Upper lobe of left lung (tissue), 6 donors: ENCODE results near the gene DNASE1L2. TPM values are rescaled to one million over a fixed set of nuclear protein-coding genes. Genes with fewer than 3 reads are reported as not detected.

ENCODE experiments used
- ATAC-seq, 2 donors: fragments of 200-7000 bp; cut with Tn5 transposase; one replicate each; pipeline ENCODE4 v1.9.1; 2022; ENCODE audit warnings: mild to moderate bottlenecking in 2 of 2, moderate library complexity in 2 of 2; ENCODE audit not compliant: low FRiP score in 2 of 2
- DNase-seq, 2 donors: peaks; one replicate each; pipeline ENCODE4 v3.0.0-alpha.2; 2019 to 2020
- H3K27ac ChIP-seq, 4 donors: fragments of 200-600 bp; sonication (generic); one replicate each; pipeline ENCODE4 v1.5.1; 2016 to 2019
- H3K27me3 ChIP-seq, 4 donors: fragments of 200-600 bp; sonication (generic); one replicate each; pipeline ENCODE4 v1.5.1; 2017 to 2019
- H3K36me3 ChIP-seq, 4 donors: fragments of 200-600 bp; sonication (generic); one replicate each; pipeline ENCODE4 v1.5.1; 2016 to 2019
- H3K4me1 ChIP-seq, 4 donors: fragments of 200-600 bp; sonication (generic); one replicate each; pipeline ENCODE4 v1.5.1; 2018 to 2019
- H3K4me3 ChIP-seq, 4 donors: fragments of 200-600 bp; sonication (generic); one replicate each; pipeline ENCODE4 v1.5.1; 2017 to 2019; ENCODE audit warnings: mild to moderate bottlenecking in 2 of 4, moderate library complexity in 1 of 4
- H3K9me3 ChIP-seq, 4 donors: fragments of 200-600 bp; sonication (generic); one replicate each; pipeline ENCODE4 v1.5.1; 2018 to 2019
- EP300 ChIP-seq, 4 donors: sonication (generic); formaldehyde crosslinking; IDR thresholded peaks; one replicate each; pipeline ENCODE4 v1.5.1; 2017; ENCODE audit warnings: antibody characterized with exemption in 4 of 4, control low read depth in 2 of 4
- POLR2A ChIP-seq, 4 donors: fragments of 450-650 bp; IDR thresholded peaks; one replicate each; pipeline ENCODE4 v1.5.1; 2016 to 2017; ENCODE audit warnings: antibody characterized with exemption in 4 of 4, mild to moderate bottlenecking in 2 of 4
- POLR2AphosphoS5 ChIP-seq, 2 donors: sonication (generic); formaldehyde crosslinking; IDR thresholded peaks; one replicate each; pipeline ENCODE4 v1.5.1; 2017; ENCODE audit warnings: antibody characterized with exemption in 2 of 2
- WGBS, 2 donors: methylation state at CpG; one replicate each; pipeline ENCODE4 v1.1.5; 2017 to 2018; 5-methylcytosine and 5-hydroxymethylcytosine counted together
- total RNA-seq, 6 donors: library from RNA; depleted of rRNA in 4 of 6; stranded (reverse); fragments of >200 nt in 4 of 6; gene quantifications; one replicate each; pipeline versions ENCODE4 v1.1.0 to v1.2.1, GENCODE V29; 2016 to 2021
- TF ChIP-seq, protein P1 (sequence below), 6 experiments: fragments of 450-650 bp in 4 of 6; fragments of 200-600 bp in 2 of 6; sonication (generic) in 2 of 6; IDR thresholded peaks; one replicate each; pipeline ENCODE4 v1.5.1; 2016 to 2019; ENCODE audit warnings: antibody characterized with exemption in 6 of 6
- donor health status: DM: no; HTN: no; CAD: no; lungs with moderate emphysema.
- donor health status: DM: no; HTN: yes; CAD: no; lungs with severe emphysema.

The DNASE1L2 gene
- total RNA-seq, 6 donors from 2014 or later, result 0.79 to 2.1 (median 1.5) TPM; not detected in 2

DNA sequence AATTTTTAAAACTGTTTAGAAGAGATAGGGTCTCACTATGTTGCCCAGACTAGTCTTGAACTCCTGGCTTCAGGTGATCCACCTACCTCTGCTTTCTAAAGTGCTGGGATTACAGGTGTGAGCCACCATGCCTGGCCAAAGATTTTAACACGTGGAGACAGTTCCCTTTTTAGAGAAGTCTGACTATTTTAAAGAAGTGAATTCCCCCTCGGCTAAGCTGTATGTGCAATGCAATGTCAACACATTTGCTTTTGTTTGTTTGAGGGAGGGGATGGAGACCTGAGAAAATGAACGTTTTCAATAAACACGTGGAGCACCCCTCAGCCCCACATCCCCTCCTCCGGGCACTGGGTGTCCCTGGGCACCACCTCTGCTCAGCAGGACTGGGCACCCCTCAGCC, 46.0 kb downstream of the DNASE1L2 start:
- DNase-seq (no peak), ATAC-seq (no peak)
- H3K9me3 ChIP-seq, result no peaks in the 10 kb centered on the region
- H3K36me3 ChIP-seq, result peaks cover 33 to 89% (median 81%) of the 10 kb centered on the region in 4 donors
- H3K27ac ChIP-seq, result no peak overlapping the region
- H3K4me3 ChIP-seq, result no peak overlapping the region
- TF ChIP-seq EP300 (IDR thresholded peaks at IDR 0.05), result no peak
- no peak for TF ChIP-seq POLR2A (IDR thresholded peaks at IDR 0.05)
- TF ChIP-seq, protein P1, sequence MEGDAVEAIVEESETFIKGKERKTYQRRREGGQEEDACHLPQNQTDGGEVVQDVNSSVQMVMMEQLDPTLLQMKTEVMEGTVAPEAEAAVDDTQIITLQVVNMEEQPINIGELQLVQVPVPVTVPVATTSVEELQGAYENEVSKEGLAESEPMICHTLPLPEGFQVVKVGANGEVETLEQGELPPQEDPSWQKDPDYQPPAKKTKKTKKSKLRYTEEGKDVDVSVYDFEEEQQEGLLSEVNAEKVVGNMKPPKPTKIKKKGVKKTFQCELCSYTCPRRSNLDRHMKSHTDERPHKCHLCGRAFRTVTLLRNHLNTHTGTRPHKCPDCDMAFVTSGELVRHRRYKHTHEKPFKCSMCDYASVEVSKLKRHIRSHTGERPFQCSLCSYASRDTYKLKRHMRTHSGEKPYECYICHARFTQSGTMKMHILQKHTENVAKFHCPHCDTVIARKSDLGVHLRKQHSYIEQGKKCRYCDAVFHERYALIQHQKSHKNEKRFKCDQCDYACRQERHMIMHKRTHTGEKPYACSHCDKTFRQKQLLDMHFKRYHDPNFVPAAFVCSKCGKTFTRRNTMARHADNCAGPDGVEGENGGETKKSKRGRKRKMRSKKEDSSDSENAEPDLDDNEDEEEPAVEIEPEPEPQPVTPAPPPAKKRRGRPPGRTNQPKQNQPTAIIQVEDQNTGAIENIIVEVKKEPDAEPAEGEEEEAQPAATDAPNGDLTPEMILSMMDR (IDR thresholded peaks at IDR 0.05), result no peak
- TF ChIP-seq POLR2AphosphoS5 (IDR thresholded peaks at IDR 0.05), result no peak
- 72 to 80% methylated on average over 5 of the region's 5 CpGs for WGBS, 2 donors
- H3K4me1 ChIP-seq, result no peaks in the 10 kb centered on the region
- no peaks in the 10 kb centered on the region for H3K27me3 ChIP-seq

DNA sequence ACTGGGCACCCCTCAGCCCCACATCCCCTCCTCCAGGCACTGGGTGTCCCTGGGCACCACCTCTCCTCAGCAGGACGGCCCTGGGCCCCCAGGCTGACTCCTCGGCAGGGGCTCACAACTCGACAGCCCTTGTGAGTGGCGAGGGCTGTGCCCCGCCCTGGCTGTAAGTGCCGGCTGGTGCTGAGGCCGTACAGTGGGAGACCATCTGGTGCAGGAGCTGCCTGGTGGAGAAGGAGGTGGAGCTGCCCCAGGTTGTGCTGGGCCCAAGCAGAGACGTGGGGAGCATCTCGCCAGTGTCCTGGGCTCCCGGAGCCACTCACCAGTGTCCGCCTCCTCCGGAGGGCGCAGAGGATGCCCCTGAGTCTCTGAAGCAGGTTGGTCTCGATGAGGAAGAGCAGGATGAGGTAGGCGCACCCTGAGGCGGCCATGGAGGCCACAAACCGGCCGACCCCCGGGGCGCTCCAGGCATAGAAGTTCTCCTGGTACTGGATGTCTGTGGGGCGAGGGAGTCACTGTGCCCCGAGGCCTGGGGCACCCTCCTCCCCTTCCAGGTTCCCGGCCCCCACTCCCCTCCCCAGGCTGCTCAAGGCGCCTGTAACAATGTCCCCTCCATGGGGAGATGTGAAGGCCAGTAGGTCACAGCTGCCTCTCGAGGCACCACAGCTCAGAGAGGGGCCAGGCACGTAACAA, 46.8 kb downstream of the DNASE1L2 start:
- TF ChIP-seq POLR2A (IDR thresholded peaks at IDR 0.05) (no peak), EP300 (IDR thresholded peaks at IDR 0.05) (no peak)
- ATAC-seq, result no peak
- Histone ChIP-seq H3K36me3 (peaks cover 33 to 89% (median 82%) of the 10 kb centered on the region in 4 donors), H3K9me3 (no peaks in the 10 kb centered on the region), H3K27ac (no peak overlapping the region), H3K4me1 (no peaks in the 10 kb centered on the region), H3K27me3 (no peaks in the 10 kb centered on the region), H3K4me3 (no peak overlapping the region)
- DNase-seq, result no peak
- WGBS, 2 donors, result 87 to 92% methylated on average over 5 to 19 of the region's 26 CpGs

DNA sequence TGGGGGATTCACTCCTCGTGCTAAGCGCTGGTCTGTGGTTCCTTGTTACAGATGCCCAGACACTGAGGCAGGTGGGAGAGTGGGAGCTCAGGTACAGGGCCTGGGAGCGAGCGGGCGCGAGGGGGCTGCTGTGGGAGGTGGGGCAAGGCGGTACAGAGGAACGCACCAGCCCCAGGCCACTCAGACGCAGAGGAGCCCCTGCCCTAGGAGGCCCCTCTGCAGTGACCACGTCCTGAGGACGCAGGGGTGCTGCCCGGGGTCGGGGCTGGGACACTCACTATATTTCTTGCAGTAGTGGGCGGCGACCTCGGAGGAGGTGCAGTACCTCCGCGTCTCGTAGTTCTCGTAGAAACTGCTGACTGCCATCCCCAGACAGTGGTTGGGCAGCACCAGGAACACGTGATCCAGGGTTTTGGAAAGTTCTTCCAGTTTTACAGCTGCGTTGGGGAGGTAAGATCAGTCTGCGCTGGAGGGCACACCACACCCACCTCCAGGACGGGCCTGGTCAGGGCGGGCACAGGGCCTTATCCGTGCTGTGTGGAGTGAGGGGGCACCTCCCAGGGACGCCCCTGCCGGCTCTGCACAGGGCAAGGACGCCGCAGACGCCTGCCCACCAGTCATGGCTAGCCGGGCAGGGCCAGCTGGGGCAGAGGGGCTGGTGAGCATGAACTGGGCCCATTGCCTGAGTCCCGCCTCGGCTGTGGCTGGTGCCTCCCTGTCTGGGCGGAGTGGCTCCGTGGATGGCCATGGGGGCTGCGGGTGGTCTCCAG, 47.9 kb downstream of the DNASE1L2 start:
- Histone ChIP-seq H3K4me1 (no peaks in the 10 kb centered on the region), H3K36me3 (peaks cover 32 to 90% (median 80%) of the 10 kb centered on the region in 4 donors), H3K27me3 (no peaks in the 10 kb centered on the region), H3K4me3 (no peak overlapping the region), H3K27ac (no peak overlapping the region), H3K9me3 (no peaks in the 10 kb centered on the region)
- ATAC-seq, result no peak
- 91 to 93% methylated on average over 23 to 28 of the region's 37 CpGs for WGBS, 2 donors
- TF ChIP-seq POLR2A (IDR thresholded peaks at IDR 0.05) (no peak), POLR2AphosphoS5 (IDR thresholded peaks at IDR 0.05) (no peak), EP300 (IDR thresholded peaks at IDR 0.05) (no peak)
- TF ChIP-seq, protein P1 (IDR thresholded peaks at IDR 0.05), result no peak
- DNase-seq, result no peak

DNA sequence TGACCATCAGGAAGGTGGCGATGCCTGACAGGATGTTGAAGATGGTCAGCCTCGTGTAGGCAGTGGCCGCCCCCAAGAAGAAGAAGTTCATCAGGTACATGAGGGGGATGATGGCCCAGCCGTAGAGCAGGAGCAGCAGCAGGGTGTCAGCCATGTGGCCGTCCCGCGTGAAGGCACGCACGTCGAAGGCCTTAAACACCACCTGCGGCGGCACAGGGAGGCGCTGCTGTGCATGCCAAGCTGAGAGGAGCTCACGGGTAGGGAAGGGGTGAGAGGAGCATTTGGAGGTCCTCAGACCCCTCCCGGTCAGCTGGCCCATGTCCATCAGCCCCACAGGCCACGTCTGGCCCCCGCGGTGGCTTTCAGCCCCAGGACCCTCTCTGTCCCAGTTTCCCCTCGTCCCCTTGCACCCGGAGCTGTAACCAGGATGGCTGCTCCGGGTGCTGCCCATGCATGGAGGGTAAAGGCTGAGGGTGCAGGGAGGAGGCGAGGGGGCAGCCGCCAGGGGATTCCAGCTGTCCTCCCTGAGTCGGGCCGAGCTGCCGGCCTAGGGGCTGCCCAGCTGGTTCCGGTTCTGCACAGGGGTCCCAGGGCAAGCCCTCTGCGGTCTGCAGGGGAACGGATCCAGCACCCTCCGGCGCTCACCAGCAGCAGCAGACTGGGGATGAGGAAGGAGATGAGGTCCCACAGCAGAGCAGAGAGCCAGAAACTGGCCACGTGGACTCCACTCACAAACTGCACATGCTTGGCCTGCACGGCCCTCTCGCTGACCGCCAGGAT, 48.7 kb downstream of the DNASE1L2 start:
- 90 to 92% methylated on average over 13 to 35 of the region's 35 CpGs for WGBS, 2 donors
- TF ChIP-seq, protein P1 (IDR thresholded peaks at IDR 0.05), result no peak
- TF ChIP-seq EP300 (IDR thresholded peaks at IDR 0.05), result no peak
- no peak for TF ChIP-seq POLR2AphosphoS5 (IDR thresholded peaks at IDR 0.05)
- no peak for TF ChIP-seq POLR2A (IDR thresholded peaks at IDR 0.05)
- DNase-seq (no peak), ATAC-seq (no peak)
- H3K36me3 ChIP-seq, result peaks cover 35 to 89% (median 83%) of the 10 kb centered on the region in 4 donors
- H3K9me3 ChIP-seq, result no peaks in the 10 kb centered on the region
- no peak overlapping the region for H3K27ac ChIP-seq
- H3K4me1 ChIP-seq, result no peaks in the 10 kb centered on the region
- H3K4me3 ChIP-seq, result no peak overlapping the region
- H3K27me3 ChIP-seq, result no peaks in the 10 kb centered on the region

DNA sequence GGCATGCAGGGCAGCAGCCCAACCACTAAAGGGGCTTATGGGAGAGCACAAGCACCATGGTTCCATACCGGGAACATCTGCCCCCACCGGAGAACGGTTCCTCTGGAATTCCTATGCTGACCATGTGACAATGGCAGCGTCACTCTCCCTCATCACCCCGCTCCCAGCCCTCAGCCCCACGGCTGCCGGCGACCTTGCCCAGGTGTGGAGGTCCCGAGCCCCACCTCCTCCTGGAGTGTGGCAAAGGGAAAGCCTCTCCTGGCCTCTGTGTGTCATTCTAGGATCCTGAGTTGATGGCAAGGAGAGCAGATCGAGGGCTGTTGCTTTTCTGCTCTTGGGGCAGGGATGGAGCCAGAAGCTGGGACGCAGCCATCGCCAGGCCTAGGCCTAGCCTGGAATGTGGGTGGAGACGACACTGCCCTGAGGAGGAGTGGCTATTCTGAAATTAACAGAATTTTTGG, 49.5 kb downstream of the DNASE1L2 start:
- Histone ChIP-seq H3K27ac (no peak overlapping the region), H3K27me3 (no peaks in the 10 kb centered on the region), H3K4me1 (no peaks in the 10 kb centered on the region), H3K4me3 (no peak overlapping the region), H3K9me3 (no peaks in the 10 kb centered on the region), H3K36me3 (peaks cover 35 to 89% (median 82%) of the 10 kb centered on the region in 4 donors)
- ATAC-seq (no peak), DNase-seq (no peak)
- WGBS, 2 donors, result 77 to 85% methylated on average over 12 to 13 of the region's 13 CpGs
- TF ChIP-seq POLR2AphosphoS5 (IDR thresholded peaks at IDR 0.05), result no peak
- TF ChIP-seq POLR2A (IDR thresholded peaks at IDR 0.05), result no peak
- no peak for TF ChIP-seq EP300 (IDR thresholded peaks at IDR 0.05)
- TF ChIP-seq, protein P1 (IDR thresholded peaks at IDR 0.05), result no peak
